IMR-90 (cell line): ENCODE data around the gene IL20. TPM values are rescaled to one million over a fixed set of nuclear protein-coding genes. Genes with fewer than 3 reads are reported as not detected.

Experiments
- ATAC-seq: fragments of 200-7000 bp; cut with Tn5 transposase; 2 replicates; pipeline ENCODE4 v1.9.1; 2020; ENCODE audit warnings: low read depth, mild to moderate bottlenecking, moderate library complexity
- BruUV-seq: library from RNA; stranded (reverse); fragments of 400-500 nt; replicated peaks from 2 replicates; lab custom pipeline; 2021; lab: Mats Ljungman, UMichigan
- CTCF ChIA-PET: fragments of 300-600 bp; formaldehyde crosslinking; extraction: SDS; loops from one replicate; lab custom pipeline; 2021; ENCODE audit warnings: antibody characterized with exemption; lab: Yijun Ruan, JAX
- POLR2A ChIA-PET: fragments of 300-600 bp; sonication (Branson Sonifier 250); formaldehyde crosslinking; loops from one replicate; lab custom pipeline; 2022; ENCODE audit warnings: antibody characterized with exemption; ENCODE audit not compliant: unreplicated experiment; lab: Charles Lee
- DNase-seq: peaks from one replicate; pipeline ENCODE4 v3.0.0; 2013
- H2AFZ ChIP-seq: replicated peaks from 2 replicates; pipeline ENCODE3; 2013; ENCODE audit warnings: low read length, mild to moderate bottlenecking; ENCODE audit not compliant: poor library complexity
- H2AK5ac ChIP-seq: 2 replicates; pipeline ENCODE4 v1.6.1; 2013; ENCODE audit warnings: low read depth, low read length, inconsistent platforms
- H2AK9ac ChIP-seq: replicated peaks from 2 replicates; pipeline ENCODE3; 2013; ENCODE audit warnings: mild to moderate bottlenecking, low read depth, low read length, moderate library complexity; ENCODE audit not compliant: poor library complexity
- H2BK120ac ChIP-seq: 2 replicates; pipeline ENCODE4 v1.6.1; 2013; ENCODE audit warnings: low read depth, low read length, inconsistent platforms
- H2BK15ac ChIP-seq: 3 replicates; pipeline ENCODE4 v1.6.1; 2013; ENCODE audit warnings: low read depth, low read length, inconsistent platforms
- H2BK20ac ChIP-seq: 2 replicates; pipeline ENCODE4 v1.6.1; 2013; ENCODE audit warnings: low read depth, mild to moderate bottlenecking, inconsistent platforms, low read length, moderate library complexity
- H2BK5ac ChIP-seq: 2 replicates; pipeline ENCODE4 v1.6.1; 2013; ENCODE audit warnings: mild to moderate bottlenecking, low read depth, low read length, inconsistent platforms; ENCODE audit not compliant: poor library complexity, severe bottlenecking
- H3K14ac ChIP-seq: replicated peaks from 2 replicates; pipeline ENCODE4 v1.6.1; 2013; ENCODE audit warnings: low read depth, low read length, inconsistent platforms
- H3K18ac ChIP-seq: 2 replicates; pipeline ENCODE4 v1.6.1; 2013; ENCODE audit warnings: low read depth, low read length, control low read depth
- H3K23ac ChIP-seq: 2 replicates; pipeline ENCODE4 v1.6.1; 2013; ENCODE audit warnings: low read depth, low read length, inconsistent platforms
- H3K27ac ChIP-seq: 2 replicates; pipeline ENCODE4 v1.5.1; 2013; ENCODE audit warnings: mild to moderate bottlenecking, control low read depth, low read length; ENCODE audit not compliant: insufficient read depth
- H3K27me3 ChIP-seq: 2 replicates; pipeline ENCODE4 v1.6.1; 2013; ENCODE audit warnings: low read length; ENCODE audit not compliant: control insufficient read depth, insufficient read depth
- H3K36me3 ChIP-seq: 2 replicates; pipeline ENCODE4 v1.6.1; 2013; ENCODE audit warnings: low read length, mixed read lengths; ENCODE audit not compliant: control insufficient read depth, insufficient read depth
- H3K4ac ChIP-seq: 2 replicates; pipeline ENCODE4 v1.6.1; 2013; ENCODE audit warnings: low read depth, low read length, inconsistent platforms
- H3K4me1 ChIP-seq: 2 replicates; pipeline ENCODE4 v1.6.1; 2013; ENCODE audit warnings: low read length, mixed read lengths; ENCODE audit not compliant: control insufficient read depth, insufficient read depth
- H3K4me2 ChIP-seq: 2 replicates; pipeline ENCODE4 v1.6.1; 2013; ENCODE audit warnings: low read depth, mild to moderate bottlenecking, control low read depth, low read length, moderate library complexity
- H3K4me3 ChIP-seq: 2 replicates; pipeline ENCODE4 v1.5.1; 2013; ENCODE audit warnings: low read depth, mild to moderate bottlenecking, control low read depth, low read length, moderate library complexity; ENCODE audit not compliant: insufficient read depth
- H3K56ac ChIP-seq: 2 replicates; pipeline ENCODE4 v1.6.1; 2013; ENCODE audit warnings: low read length, inconsistent platforms; ENCODE audit not compliant: insufficient read depth; ENCODE audit errors: extremely low read depth
- H3K79me1 ChIP-seq, 2 experiments: 2 replicates each; pipeline ENCODE4 v1.6.1; 2013; ENCODE audit warnings: low read length in 2 of 2, inconsistent platforms in 1 of 2, low read depth in 1 of 2
- H3K9ac ChIP-seq: 2 replicates; pipeline ENCODE4 v1.6.1; 2013; ENCODE audit warnings: low read depth, low read length, control low read depth
- H3K9me1 ChIP-seq: 2 replicates; pipeline ENCODE4 v1.6.1; 2013; ENCODE audit warnings: low read length, inconsistent platforms; ENCODE audit not compliant: insufficient read depth
- H3K9me3 ChIP-seq: 2 replicates; pipeline ENCODE4 v1.6.1; 2013; ENCODE audit warnings: low read length; ENCODE audit not compliant: control insufficient read depth, insufficient read depth
- H4K20me1 ChIP-seq: 2 replicates; pipeline ENCODE4 v1.6.1; 2013; ENCODE audit warnings: low read length, inconsistent platforms; ENCODE audit not compliant: insufficient read depth
- H4K5ac ChIP-seq: 2 replicates; pipeline ENCODE4 v1.6.1; 2013; ENCODE audit warnings: mild to moderate bottlenecking, low read depth, low read length, control low read depth
- H4K8ac ChIP-seq, 2 experiments: 2 replicates each; pipeline ENCODE4 v1.6.1; 2013; ENCODE audit warnings: low read depth in 2 of 2, low read length in 2 of 2, control low read depth in 1 of 2, inconsistent platforms in 1 of 2
- H4K91ac ChIP-seq: 2 replicates; pipeline ENCODE4 v1.6.1; 2013; ENCODE audit warnings: low read depth, low read length, inconsistent platforms; ENCODE audit not compliant: insufficient read depth
- BHLHE40 ChIP-seq: fragments of 150-350 bp; IDR thresholded peaks from 2 replicates; pipeline ENCODE4 v1.6.1; 2016; ENCODE audit warnings: mild to moderate bottlenecking, low read depth, low read length
- CHD1 ChIP-seq: IDR thresholded peaks from 2 replicates; pipeline ENCODE4 v1.6.1; 2012; ENCODE audit warnings: low read depth, low read length, improper control_type of control experiment
- FOS ChIP-seq: fragments of 150-350 bp; IDR thresholded peaks from 2 replicates; pipeline ENCODE4 v1.6.1; 2016; ENCODE audit warnings: low read depth, low read length
- MAFK ChIP-seq: IDR thresholded peaks from 2 replicates; pipeline ENCODE4 v1.6.1; 2012; ENCODE audit warnings: low read depth, low read length, improper control_type of control experiment
- MAZ ChIP-seq: IDR thresholded peaks from 2 replicates; pipeline ENCODE4 v1.6.1; 2012; ENCODE audit warnings: low read depth, mild to moderate bottlenecking, low read length, improper control_type of control experiment, moderate library complexity, borderline replicate concordance
- MXI1 ChIP-seq: IDR thresholded peaks from 2 replicates; pipeline ENCODE4 v1.6.1; 2012; ENCODE audit warnings: low read depth, mild to moderate bottlenecking, low read length, moderate library complexity, borderline replicate concordance
- NFE2L2 ChIP-seq: fragments of 150-350 bp; IDR thresholded peaks from 2 replicates; pipeline ENCODE4 v1.6.1; 2016; ENCODE audit warnings: low read depth, mild to moderate bottlenecking, low read length
- RCOR1 ChIP-seq: IDR thresholded peaks from 2 replicates; pipeline ENCODE4 v1.6.1; 2012; ENCODE audit warnings: mild to moderate bottlenecking, low read length, improper control_type of control experiment; ENCODE audit not compliant: insufficient replicate concordance
- RFX5 ChIP-seq: IDR thresholded peaks from 2 replicates; pipeline ENCODE4 v1.8.0; 2012; ENCODE audit warnings: low read depth, mild to moderate bottlenecking, low read length, moderate library complexity
- SMC3 ChIP-seq: fragments of 150-350 bp; IDR thresholded peaks from 2 replicates; pipeline ENCODE4 v1.6.1; 2016; ENCODE audit warnings: low read depth, mild to moderate bottlenecking, antibody characterized with exemption, low read length, moderate library complexity
- WGBS, 2 experiments: methylation state at CpG; one replicate each; pipeline versions ENCODE4 v1.1.5 to v1.1.7; 2013; ENCODE audit warnings: missing lambda C conversion rate in 2 of 2; ENCODE audit not compliant: insufficient read length in 1 of 2; ENCODE audit errors: extremely low coverage in 2 of 2; 5-methylcytosine and 5-hydroxymethylcytosine counted together
- dilution Hi-C: fragments of 300-500 bp; cut with HindIII; formaldehyde crosslinking; loops from one replicate; pipeline ENCODE4 v1.14.3; 2018; ENCODE audit warnings: low sequenced_read_pairs; ENCODE audit not compliant: unreplicated experiment
- in situ Hi-C: fragments of 300-500 bp; cut with MboI; formaldehyde crosslinking; loops from 3 replicates; pipeline ENCODE4 v1.14.3; 2019; ENCODE audit warnings: low sequenced_read_pairs, inconsistent platforms, mixed read lengths
- intact Hi-C: fragments of 100-400 bp; cut with micrococcal nuclease; formaldehyde crosslinking; loops from 2 replicates; pipeline ENCODE4 v1.10.0; 2022
- polyA plus RNA-seq, 3 experiments: library from polyadenylated mRNA; depleted of rRNA; stranded (reverse); fragments of >200 nt; gene quantifications; 2 replicates each; pipeline ENCODE4 v1.2.3, GENCODE V29; 2012; ENCODE audit warnings: low replicate concordance in 1 of 3
- total RNA-seq: library from RNA; depleted of rRNA; stranded (reverse); fragments of >200 nt; gene quantifications from 2 replicates; pipeline ENCODE4 v1.2.3, GENCODE V29; 2012
- TF ChIP-seq, protein P1 (sequence below): fragments of 150-350 bp; IDR thresholded peaks from 2 replicates; pipeline ENCODE4 v1.6.1; 2016; ENCODE audit warnings: low read depth, mild to moderate bottlenecking, low read length, moderate library complexity, borderline replicate concordance

The IL20 gene
- total and polyA plus RNA-seq, 2 of the 4 experiments (the other 2 are of a cell fraction): not detected

DNA sequence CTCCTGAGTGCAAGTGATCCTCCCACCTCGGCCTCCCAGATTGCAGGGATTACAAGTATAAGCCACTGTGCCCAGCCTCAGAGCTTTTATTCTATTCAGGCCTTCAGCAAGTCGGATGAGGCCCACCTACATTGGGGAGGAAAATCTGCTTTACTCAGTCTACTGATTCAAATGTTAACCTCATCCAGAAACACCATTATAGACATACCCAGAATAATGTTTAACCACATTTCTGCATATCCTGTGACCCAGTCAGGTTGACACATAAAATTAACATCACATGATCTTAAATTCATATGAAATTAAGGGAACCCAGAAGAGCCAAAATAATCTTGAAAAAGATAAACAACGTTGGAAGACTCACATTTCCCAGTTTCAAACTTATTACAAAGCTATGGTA is 14.9 kb downstream of the IL20 start:
- no peak overlapping the region for H4K91ac ChIP-seq
- H2BK120ac ChIP-seq: no peak overlapping the region
- H3K27ac ChIP-seq: no peak overlapping the region
- H3K9me1 ChIP-seq: no peaks in the 10 kb centered on the region
- H3K18ac ChIP-seq: no peak overlapping the region
- no peak overlapping the region for H3K23ac ChIP-seq
- H2AK9ac ChIP-seq: no peak overlapping the region
- no peak overlapping the region for H2BK15ac ChIP-seq
- H2AFZ ChIP-seq: no peak overlapping the region
- H2BK5ac ChIP-seq: no peak overlapping the region
- no peaks in the 10 kb centered on the region for H4K20me1 ChIP-seq
- intact Hi-C loops (no loop called here), dilution Hi-C loops (no loop called here), in situ Hi-C loops (no loop called here)
- no peak overlapping the region for H4K5ac ChIP-seq
- no peak overlapping the region for H3K4me2 ChIP-seq
- ATAC-seq: no peak
- H3K4me3 ChIP-seq: no peak overlapping the region
- no peak overlapping the region for H3K14ac ChIP-seq
- TF ChIP-seq MXI1: no peak
- TF ChIP-seq MAZ: no peak
- no peak for TF ChIP-seq SMC3
- no peak for TF ChIP-seq FOS
- TF ChIP-seq CHD1: no peak
- TF ChIP-seq, protein P1, sequence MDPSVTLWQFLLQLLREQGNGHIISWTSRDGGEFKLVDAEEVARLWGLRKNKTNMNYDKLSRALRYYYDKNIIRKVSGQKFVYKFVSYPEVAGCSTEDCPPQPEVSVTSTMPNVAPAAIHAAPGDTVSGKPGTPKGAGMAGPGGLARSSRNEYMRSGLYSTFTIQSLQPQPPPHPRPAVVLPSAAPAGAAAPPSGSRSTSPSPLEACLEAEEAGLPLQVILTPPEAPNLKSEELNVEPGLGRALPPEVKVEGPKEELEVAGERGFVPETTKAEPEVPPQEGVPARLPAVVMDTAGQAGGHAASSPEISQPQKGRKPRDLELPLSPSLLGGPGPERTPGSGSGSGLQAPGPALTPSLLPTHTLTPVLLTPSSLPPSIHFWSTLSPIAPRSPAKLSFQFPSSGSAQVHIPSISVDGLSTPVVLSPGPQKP: no peak
- TF ChIP-seq RCOR1: no peak
- TF ChIP-seq MAFK: no peak
- no peak for TF ChIP-seq NFE2L2
- TF ChIP-seq BHLHE40: no peak
- no peak for TF ChIP-seq RFX5
- no peak overlapping the region for H3K9ac ChIP-seq
- H3K56ac ChIP-seq: no peak overlapping the region
- H3K4me1 ChIP-seq: no peaks in the 10 kb centered on the region
- H4K8ac ChIP-seq: no peak overlapping the region
- POLR2A ChIA-PET: no interaction called here
- DNase-seq: no peak
- H3K36me3 ChIP-seq: no peaks in the 10 kb centered on the region
- H2AK5ac ChIP-seq: no peak overlapping the region
- no CpG with 5 or more reads among the region's 3 CpGs for WGBS, 2 experiments
- no peak overlapping the region for H2BK20ac ChIP-seq
- peaks cover 10% of the 10 kb centered on the region for H3K9me3 ChIP-seq
- no peak overlapping the region for H3K4ac ChIP-seq
- BruUV-seq: no TSS peak
- CTCF ChIA-PET: interaction anchor here (0.9 kb wide), 1 partner anchor 15 kb away, joined by 3 read pairs; the partner anchor contains the start of gene IL20
- H3K79me1 ChIP-seq: no peaks in the 10 kb centered on the region
- no peaks in the 10 kb centered on the region for H3K27me3 ChIP-seq
